Measurements from ENCODE around the gene CABLES1. TPM values are rescaled to one million over a fixed set of nuclear protein-coding genes. Genes with fewer than 3 reads are reported as not detected.
A peak's percentile ranks its signal among the peaks of the same experiment; 100 is the strongest.

Gene CABLES1
- total RNA-seq, 4 donors from 2014 or later = 6.6 to 28.5 (median 19.5) TPM

GRCh38 chr18:23247331-23247730 is 112.0 kb downstream of the CABLES1 start:
- no peak for DNase-seq

GRCh38 chr18:23247896-23248295 is 112.6 kb downstream of the CABLES1 start:
- no peak overlapping the region for H3K4me3 ChIP-seq
- H3K27me3 ChIP-seq = no peaks in the 10 kb centered on the region
- H3K27ac ChIP-seq = no peak overlapping the region
- TF ChIP-seq CTCF (IDR thresholded peaks at IDR 0.05) (no peak), POLR2A (IDR thresholded peaks at IDR 0.05) (no peak)
- no peaks in the 10 kb centered on the region for H3K4me1 ChIP-seq
- no peak for DNase-seq
- no peaks in the 10 kb centered on the region for H3K36me3 ChIP-seq
- no peaks in the 10 kb centered on the region for H3K9me3 ChIP-seq

More at GRCh38 chr18:23247331-23247730, 112.0 kb downstream of the CABLES1 start:
- no peak overlapping the region for H3K27ac ChIP-seq
- no peak overlapping the region for H3K4me3 ChIP-seq
- no peaks in the 10 kb centered on the region for H3K36me3 ChIP-seq
- H3K27me3 ChIP-seq = no peaks in the 10 kb centered on the region
- H3K4me1 ChIP-seq = no peaks in the 10 kb centered on the region
- no peaks in the 10 kb centered on the region for H3K9me3 ChIP-seq
- TF ChIP-seq CTCF (IDR thresholded peaks at IDR 0.05) (no peak), POLR2A (IDR thresholded peaks at IDR 0.05) (no peak)

GRCh38 chr18:23248826-23249225 is 113.5 kb downstream of the CABLES1 start:
- Histone ChIP-seq H3K4me3 (no peak overlapping the region), H3K4me1 (no peaks in the 10 kb centered on the region), H3K27ac (no peak overlapping the region), H3K36me3 (peaks cover 0 to 9% (median 0%) of the 10 kb centered on the region in 3 donors), H3K9me3 (no peaks in the 10 kb centered on the region), H3K27me3 (no peaks in the 10 kb centered on the region)
- DNase-seq = no peak
- no peak for TF ChIP-seq POLR2A (IDR thresholded peaks at IDR 0.05)
- no peak for TF ChIP-seq CTCF (IDR thresholded peaks at IDR 0.05)

GRCh38 chr18:23249348-23249747 is 114.1 kb downstream of the CABLES1 start:
- peaks cover 0 to 14% (median 0%) of the 10 kb centered on the region in 3 donors for H3K36me3 ChIP-seq
- H3K9me3 ChIP-seq = no peaks in the 10 kb centered on the region
- no peaks in the 10 kb centered on the region for H3K27me3 ChIP-seq
- no peak overlapping the region for H3K27ac ChIP-seq
- no peaks in the 10 kb centered on the region for H3K4me1 ChIP-seq
- no peak for TF ChIP-seq POLR2A (IDR thresholded peaks at IDR 0.05)
- no peak for TF ChIP-seq CTCF (IDR thresholded peaks at IDR 0.05)
- no peak overlapping the region for H3K4me3 ChIP-seq
- no peak for DNase-seq

- no peak overlapping the region for H3K4me3 ChIP-seq
- no peaks in the 10 kb centered on the region for H3K4me1 ChIP-seq
- TF ChIP-seq POLR2A (IDR thresholded peaks at IDR 0.05) = no peak
- TF ChIP-seq CTCF (IDR thresholded peaks at IDR 0.05) = no peak
- H3K9me3 ChIP-seq = no peaks in the 10 kb centered on the region
- H3K27ac ChIP-seq = no peak overlapping the region
- H3K27me3 ChIP-seq = no peaks in the 10 kb centered on the region
- H3K36me3 ChIP-seq = peaks cover 0 to 23% (median 0%) of the 10 kb centered on the region in 3 donors
- peak in 1 of 3 donors; percentile 58 for DNase-seq
Observed at GRCh38 chr18:23250893-23251656, 115.8 kb downstream of the CABLES1 start.

All from Peyer's patch (tissue), 4 donors.